HepG2 (cell line): ENCODE data around the gene CHMP6. TPM values are rescaled to one million over a fixed set of nuclear protein-coding genes. Genes with fewer than 3 reads are reported as not detected.
A peak's percentile ranks its signal among the peaks of the same experiment; 100 is the strongest.

Source experiments
- ATAC-seq: fragments of 200-7000 bp; cut with Tn5 transposase; 3 replicates; pipeline ENCODE4 v1.9.1; 2020; ENCODE audit warnings: mild to moderate bottlenecking, moderate library complexity
- BruUV-seq: library from RNA; stranded (reverse); fragments of 400-500 nt; replicated peaks from 2 replicates; lab custom pipeline; 2021; lab: Mats Ljungman, UMichigan
- CTCF ChIA-PET: fragments of 300-600 bp; formaldehyde crosslinking; extraction: SDS; loops from one replicate; lab custom pipeline; 2021; ENCODE audit warnings: low total read pairs, inconsistent platforms, low intra/inter-chr PET ratio; lab: Yijun Ruan, JAX
- POLR2A ChIA-PET: fragments of 350-600 bp; sonication (Branson Sonifier 250); formaldehyde crosslinking; loops from one replicate; lab custom pipeline; 2020; ENCODE audit warnings: antibody characterized with exemption, inconsistent platforms; lab: Yijun Ruan, JAX
- DNase-seq: peaks from one replicate; pipeline ENCODE4 v3.0.0-alpha.2; 2015; ENCODE audit warnings: low spot score
- FAIRE-seq: peaks from 3 replicates; lab custom pipeline; 2011; peaks lifted over from hg19 to GRCh38; lab: Jason Lieb, UNC
- H2AFZ ChIP-seq: one replicate; pipeline ENCODE4 v1.6.1; 2011; ENCODE audit warnings: low read length, inconsistent platforms
- H3K27ac ChIP-seq: fragments of 300-600 bp; 3 replicates; pipeline ENCODE4 v1.8.0; 2011; ENCODE audit warnings: mixed run types, mild to moderate bottlenecking, mixed read lengths, low read length, inconsistent platforms; ENCODE audit not compliant: insufficient read depth; ENCODE audit errors: extremely low read length
- H3K27me3 ChIP-seq, 2 experiments: fragments of 200-600 bp in 1 of 2; 2 replicates in 1 of 2; 3 replicates in 1 of 2; pipeline versions ENCODE4 v1.6.0 to v1.8.0; 2011; ENCODE audit warnings: low read length in 2 of 2, mild to moderate bottlenecking in 2 of 2, moderate library complexity in 2 of 2, inconsistent platforms in 1 of 2; ENCODE audit not compliant: insufficient read depth in 2 of 2, control insufficient read depth in 1 of 2
- H3K36me3 ChIP-seq, 2 experiments: fragments of 200-600 bp in 1 of 2; replicated peaks in 1 of 2; 2 replicates in 1 of 2; 3 replicates in 1 of 2; pipeline versions ENCODE4 v1.5.1 to v1.8.0; 2011; ENCODE audit warnings: low read length in 2 of 2, inconsistent platforms in 1 of 2; ENCODE audit not compliant: insufficient read depth in 2 of 2, control insufficient read depth in 1 of 2
- H3K4me1 ChIP-seq: 2 replicates; pipeline ENCODE4 v1.5.1; 2012; ENCODE audit warnings: low read length, inconsistent platforms; ENCODE audit not compliant: insufficient read depth
- H3K4me2 ChIP-seq: 2 replicates; pipeline ENCODE4 v1.6.0; 2011; ENCODE audit warnings: low read depth, low read length, inconsistent platforms
- H3K4me3 ChIP-seq, 3 experiments: fragments of 200-600 bp in 1 of 3; sonication (generic), shearing (Covaris generic) in 1 of 3; replicated peaks in 1 of 3; 2 replicates each; pipeline ENCODE4 v1.5.1; 2011 to 2016; ENCODE audit warnings: low read length in 3 of 3, inconsistent platforms in 2 of 3, low read depth in 2 of 3, mild to moderate bottlenecking in 2 of 3, control low read depth in 1 of 3, mixed read lengths in 1 of 3; ENCODE audit not compliant: insufficient read depth in 1 of 3
- H3K79me2 ChIP-seq: one replicate; pipeline ENCODE4 v1.6.1; 2011; ENCODE audit warnings: low read length, inconsistent platforms; ENCODE audit not compliant: insufficient read depth
- H3K9ac ChIP-seq: 2 replicates; pipeline ENCODE4 v1.6.0; 2011; ENCODE audit warnings: mild to moderate bottlenecking, low read depth, low read length, inconsistent platforms; ENCODE audit not compliant: insufficient read depth
- H3K9me3 ChIP-seq: 2 replicates; pipeline ENCODE4 v1.5.1; 2012; ENCODE audit warnings: mild to moderate bottlenecking, low read length
- H4K20me1 ChIP-seq: 2 replicates; pipeline ENCODE4 v1.6.0; 2011; ENCODE audit warnings: inconsistent platforms, mild to moderate bottlenecking, low read length, moderate library complexity; ENCODE audit not compliant: insufficient read depth
- ATAD3A ChIP-seq: sonication (generic); formaldehyde crosslinking; IDR thresholded peaks from 2 replicates; pipeline ENCODE4 v1.4.0; 2020; ENCODE audit warnings: missing genetic modification reagents
- CBX2 ChIP-seq, 2 experiments: fragments of 200-600 bp in 1 of 2; sonication (generic); formaldehyde crosslinking in 1 of 2; IDR thresholded peaks; 2 replicates each; pipeline versions ENCODE4 v1.7.0 to v1.8.1; 2018 to 2022; ENCODE audit warnings: low read depth in 2 of 2, low read length in 1 of 2, mild to moderate bottlenecking in 1 of 2, missing genetic modification reagents in 1 of 2
- HOXA5 ChIP-seq: sonication (generic); formaldehyde crosslinking; IDR thresholded peaks from 2 replicates; pipeline ENCODE4 v1.4.0; 2020; ENCODE audit warnings: missing genetic modification reagents
- HOXA9 ChIP-seq: sonication (generic); formaldehyde crosslinking; IDR thresholded peaks from 2 replicates; pipeline ENCODE4 v1.8.1; 2022; ENCODE audit warnings: missing genetic modification reagents, mild to moderate bottlenecking, moderate library complexity, borderline replicate concordance
- IKZF5 ChIP-seq: IDR thresholded peaks from 2 replicates; pipeline ENCODE4 v1.6.1; 2018; ENCODE audit warnings: missing genetic modification reagents, mild to moderate bottlenecking, missing compliant biosample characterization
- KDM1A ChIP-seq: IDR thresholded peaks from 2 replicates; pipeline ENCODE4 v1.6.1; 2016; ENCODE audit warnings: missing compliant biosample characterization
- MEF2D ChIP-seq: sonication (generic); formaldehyde crosslinking; IDR thresholded peaks from 2 replicates; pipeline ENCODE4 v1.5.1; 2020; ENCODE audit warnings: mild to moderate bottlenecking, missing genetic modification reagents
- NRL ChIP-seq: sonication (generic); formaldehyde crosslinking; IDR thresholded peaks from 2 replicates; pipeline ENCODE4 v1.5.0; 2020; ENCODE audit warnings: missing genetic modification reagents, mild to moderate bottlenecking, moderate library complexity, borderline replicate concordance
- PHF8 ChIP-seq: sonication (generic); formaldehyde crosslinking; IDR thresholded peaks from 2 replicates; pipeline ENCODE4 v1.5.0; 2020; ENCODE audit warnings: missing genetic modification reagents
- SAP130 ChIP-seq: IDR thresholded peaks from 2 replicates; pipeline ENCODE4 v1.6.1; 2016; ENCODE audit warnings: low read depth
- ZNF225 ChIP-seq: sonication (generic); formaldehyde crosslinking; IDR thresholded peaks from 2 replicates; pipeline ENCODE4 v1.4.0; 2020; ENCODE audit warnings: mild to moderate bottlenecking, missing genetic modification reagents
- ZNF331 ChIP-seq: sonication (generic); formaldehyde crosslinking; IDR thresholded peaks from 2 replicates; pipeline ENCODE4 v1.4.0; 2020; ENCODE audit warnings: missing genetic modification reagents
- ZNF501 ChIP-seq: sonication (generic); formaldehyde crosslinking; IDR thresholded peaks from 2 replicates; pipeline ENCODE4 v1.5.1; 2020; ENCODE audit warnings: mild to moderate bottlenecking, moderate library complexity, missing genetic modification reagents
- ZNF574 ChIP-seq: sonication (generic); formaldehyde crosslinking; IDR thresholded peaks from 2 replicates; pipeline ENCODE4 v1.4.0; 2020; ENCODE audit warnings: missing genetic modification reagents
- ZNF777 ChIP-seq: sonication (generic); formaldehyde crosslinking; IDR thresholded peaks from 2 replicates; pipeline ENCODE4 v1.4.0; 2020; ENCODE audit warnings: missing genetic modification reagents
- WGBS: methylation state at CpG from one replicate; pipeline ENCODE4 v1.1.6; 2017; ENCODE audit warnings: low lambda C conversion rate; 5-methylcytosine and 5-hydroxymethylcytosine counted together
- in situ Hi-C: cut with HindIII; loops from 2 replicates; pipeline ENCODE4 v1.10.0; 2017; ENCODE audit warnings: low pct_unique_long_range_greater_than_20kb; ENCODE audit not compliant: extremely low pct_ligation_motif_present
- intact Hi-C: fragments of 100-400 bp; cut with micrococcal nuclease; formaldehyde crosslinking; loops from one replicate; pipeline ENCODE4 v1.10.0; 2022; ENCODE audit not compliant: unreplicated experiment
- polyA plus RNA-seq, 8 experiments: library from polyadenylated mRNA; depleted of rRNA in 3 of 8; stranded (reverse) in 7 of 8; unstranded in 1 of 8; fragments of >200 nt; fragmentation: Illumina TruSeq in 4 of 8; extraction: Trizol in 4 of 8; gene quantifications; 2 replicates each; pipeline versions ENCODE4 v1.2.1 to v1.2.3, GENCODE V29; 2011 to 2016; ENCODE audit warnings: low read depth in 4 of 8, missing spikeins in 1 of 8, mixed read lengths in 1 of 8; ENCODE audit not compliant: insufficient read depth in 1 of 8
- total RNA-seq, 5 experiments: library from RNA; depleted of rRNA; stranded (reverse); fragments of >200 nt; fragmentation: Illumina TruSeq; extraction: Trizol; gene quantifications; 2 replicates each; pipeline ENCODE4 v1.2.3, GENCODE V29; 2016; ENCODE audit warnings: low read depth in 1 of 5
- TF ChIP-seq, protein P1 (sequence below): sonication (generic); formaldehyde crosslinking; conservative IDR thresholded peaks from 2 replicates; pipeline ENCODE4 v1.8.1; 2023; ENCODE audit warnings: missing genetic modification reagents

The CHMP6 gene
- total and polyA plus RNA-seq, 2 of the 13 experiments (the other 11 are each of a cell fraction or from before 2014, with no cell fraction given): 11.1 to 24.2 TPM

DNA sequence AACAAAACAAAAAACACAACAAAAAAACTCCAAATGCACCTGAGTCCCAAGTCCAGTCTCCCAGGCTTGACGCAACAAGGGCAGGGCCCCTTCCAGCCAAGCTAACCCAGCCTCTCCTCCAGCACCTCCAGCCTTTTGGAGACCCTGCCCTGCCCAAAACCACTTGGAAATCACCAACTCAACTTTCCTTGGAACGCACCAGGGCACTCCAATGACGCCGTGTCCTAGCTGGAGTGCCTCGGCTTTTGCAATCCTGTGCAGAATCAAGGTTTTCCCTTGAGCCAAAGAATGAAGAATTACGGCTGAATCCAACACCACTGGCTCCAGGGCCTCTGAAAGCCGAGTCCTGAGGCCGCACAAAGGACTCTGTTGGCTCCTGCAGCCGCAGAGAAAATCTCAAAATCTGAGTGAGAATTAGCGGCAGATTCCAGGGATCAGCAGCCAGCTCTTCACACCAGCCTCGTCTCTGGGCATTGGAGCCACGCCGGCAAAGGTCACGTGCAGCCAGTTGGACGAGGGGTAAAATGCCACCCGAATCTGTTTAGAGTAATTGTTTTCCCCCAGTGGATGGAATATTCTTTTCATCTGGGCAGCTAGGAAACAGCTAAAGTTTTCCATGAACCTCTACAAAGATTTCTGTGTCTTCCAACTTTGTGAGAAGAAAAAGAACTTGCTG, 33.6 kb downstream of the CHMP6 start:
- Histone ChIP-seq H3K4me2 (peak overlapping the region; percentile 70), H3K27ac (no peak overlapping the region), H4K20me1 (no peaks in the 10 kb centered on the region), H2AFZ (no peak overlapping the region), H3K4me3 (peak overlapping the region in 2 of 3 experiments; percentile 14 to 46; a peak in 3 of 6 replicates), H3K79me2 (no peaks in the 10 kb centered on the region), H3K36me3 (no peaks in the 10 kb centered on the region), H3K27me3 (peaks cover 19 to 59% of the 10 kb centered on the region in 2 experiments; a peak in 4 of 5 replicates), H3K9ac (no peak overlapping the region), H3K9me3 (no peaks in the 10 kb centered on the region), H3K4me1 (peaks cover 78% of the 10 kb centered on the region)
- POLR2A ChIA-PET: interaction anchor here (1.2 to 1.6 kb wide), 7 partner anchors 8 to 214 kb away, joined by 3 to 7 read pairs (median 5); partner anchors contain the start of genes BAIAP2 and NDUFAF8
- FAIRE-seq (no peak), DNase-seq (no peak), ATAC-seq (peak; percentile 7; the same call in 1 of the 3 replicates)
- intact Hi-C loops (no loop called here), in situ Hi-C loops (no loop called here)
- 17% methylated on average over 15 of the region's 16 CpGs for WGBS
- no TSS peak for BruUV-seq
- CTCF ChIA-PET: interaction anchor here (4.3 kb wide), 1 partner anchor 77 kb away, joined by 83 read pairs; no protein-coding TSS in a partner anchor
- TF ChIP-seq NRL (CRISPR knock-in tag) (0 out of 2 replicates have a peak, but pooled peaks have one; percentile 48), HOXA5 (no peak), ZNF501 (peak; percentile 45; the same call in 1 of the 2 replicates), KDM1A (CRISPR knock-in tag) (no peak), IKZF5 (CRISPR knock-in tag) (no peak; the same call in 1 of the 2 replicates), ZNF777 (CRISPR knock-in tag) (peak; percentile 13; the same call in 1 of the 2 replicates), ZNF225 (CRISPR knock-in tag) (no peak), SAP130 (peak; percentile 11; the same call in 1 of the 2 replicates), MEF2D (CRISPR knock-in tag) (no peak), PHF8 (no peak), CBX2 (IDR thresholded peaks at IDR 0.05; ENCODE audit: low read depth, low read length) (peak; percentile 48; the same call in 1 of the 2 replicates), CBX2 (CRISPR knock-in tag; IDR thresholded peaks at IDR 0.05; ENCODE audit: low read depth) (no peak), ATAD3A (CRISPR knock-in tag) (no peak), ZNF331 (no peak), HOXA9 (CRISPR knock-in tag) (no peak), ZNF574 (no peak)
- TF ChIP-seq, protein P1, sequence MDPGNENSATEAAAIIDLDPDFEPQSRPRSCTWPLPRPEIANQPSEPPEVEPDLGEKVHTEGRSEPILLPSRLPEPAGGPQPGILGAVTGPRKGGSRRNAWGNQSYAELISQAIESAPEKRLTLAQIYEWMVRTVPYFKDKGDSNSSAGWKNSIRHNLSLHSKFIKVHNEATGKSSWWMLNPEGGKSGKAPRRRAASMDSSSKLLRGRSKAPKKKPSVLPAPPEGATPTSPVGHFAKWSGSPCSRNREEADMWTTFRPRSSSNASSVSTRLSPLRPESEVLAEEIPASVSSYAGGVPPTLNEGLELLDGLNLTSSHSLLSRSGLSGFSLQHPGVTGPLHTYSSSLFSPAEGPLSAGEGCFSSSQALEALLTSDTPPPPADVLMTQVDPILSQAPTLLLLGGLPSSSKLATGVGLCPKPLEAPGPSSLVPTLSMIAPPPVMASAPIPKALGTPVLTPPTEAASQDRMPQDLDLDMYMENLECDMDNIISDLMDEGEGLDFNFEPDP (CRISPR knock-in tag): no peak
